Measurements from ENCODE around the gene SPATA16.
"Not testable (repeated sequence)": the region's sequence is repeated elsewhere in the genome, so short reads cannot be mapped to it uniquely, and the experiment has no call there.

SPATA16 gene

GRCh38 chr3:172868582-172869200 lies 272.3 kb downstream of the SPATA16 start:
- Mint-ChIP-seq H3K4me3 (no peak overlapping the region), H3K27ac (no peak overlapping the region), H3K9me3 (no peaks in the 10 kb centered on the region), H3K4me1 (no peaks in the 10 kb centered on the region), H3K27me3 (no peaks in the 10 kb centered on the region)
- DNase-seq, result no peak
- no peak for ATAC-seq

- H3K27me3 Mint-ChIP-seq, H3K9me3 Mint-ChIP-seq, H3K4me3 Mint-ChIP-seq, DNase-seq, H3K4me1 Mint-ChIP-seq, ATAC-seq, H3K27ac Mint-ChIP-seq: not testable (repeated sequence)
Measured at GRCh38 chr3:172866726-172867350, 274.2 kb downstream of the SPATA16 start.

GRCh38 chr3:172859041-172859440 lies 282.0 kb downstream of the SPATA16 start:
- no peak for DNase-seq
- Mint-ChIP-seq H3K27me3 (peaks cover 14% of the 10 kb centered on the region), H3K4me1 (no peaks in the 10 kb centered on the region), H3K27ac (no peak overlapping the region), H3K4me3 (no peak overlapping the region), H3K9me3 (no peaks in the 10 kb centered on the region)
- ATAC-seq, result no peak

GRCh38 chr3:172856795-172857742 lies 284.0 kb downstream of the SPATA16 start:
- no peaks in the 10 kb centered on the region for H3K4me1 Mint-ChIP-seq
- ATAC-seq, result no peak
- H3K4me3 Mint-ChIP-seq, result no peak overlapping the region
- no peak for DNase-seq
- H3K27ac Mint-ChIP-seq, result no peak overlapping the region
- H3K9me3 Mint-ChIP-seq, result no peaks in the 10 kb centered on the region
- H3K27me3 Mint-ChIP-seq, result peaks cover 14% of the 10 kb centered on the region

GRCh38 chr3:172855037-172855436 lies 286.0 kb downstream of the SPATA16 start:
- no peak for DNase-seq
- H3K4me3 Mint-ChIP-seq, result no peak overlapping the region
- no peaks in the 10 kb centered on the region for H3K4me1 Mint-ChIP-seq
- H3K27me3 Mint-ChIP-seq, result peaks cover 20% of the 10 kb centered on the region
- H3K9me3 Mint-ChIP-seq, result no peaks in the 10 kb centered on the region
- no peak for ATAC-seq
- no peak overlapping the region for H3K27ac Mint-ChIP-seq

- Mint-ChIP-seq H3K4me1 (no peaks in the 10 kb centered on the region), H3K27me3 (peaks cover 20% of the 10 kb centered on the region), H3K4me3 (no peak overlapping the region), H3K27ac (no peak overlapping the region), H3K9me3 (no peaks in the 10 kb centered on the region)
- DNase-seq, result no peak
- ATAC-seq, result no peak
Measured at GRCh38 chr3:172853921-172854666, 286.9 kb downstream of the SPATA16 start.

- Mint-ChIP-seq H3K4me1 (no peaks in the 10 kb centered on the region), H3K4me3 (no peak overlapping the region), H3K27ac (no peak overlapping the region), H3K9me3 (no peaks in the 10 kb centered on the region), H3K27me3 (peaks cover 15% of the 10 kb centered on the region)
- DNase-seq, result no peak
- no peak for ATAC-seq
Measured at GRCh38 chr3:172853005-172853404, 288.0 kb downstream of the SPATA16 start.

GRCh38 chr3:172848910-172849309 lies 292.1 kb downstream of the SPATA16 start:
- Mint-ChIP-seq H3K4me1 (peaks cover 5% of the 10 kb centered on the region), H3K4me3 (no peak overlapping the region)

GRCh38 chr3:172847292-172847691 lies 293.7 kb downstream of the SPATA16 start:
- Mint-ChIP-seq H3K27me3 (peaks cover 14% of the 10 kb centered on the region), H3K9me3 (no peaks in the 10 kb centered on the region), H3K27ac (no peak overlapping the region), H3K4me3 (no peak overlapping the region), H3K4me1 (peaks cover 5% of the 10 kb centered on the region)
- no peak for DNase-seq
- no peak for ATAC-seq

More at GRCh38 chr3:172848910-172849309, 292.1 kb downstream of the SPATA16 start:
- DNase-seq (no peak), ATAC-seq (no peak)
- H3K27me3 Mint-ChIP-seq, result peaks cover 7% of the 10 kb centered on the region
- no peaks in the 10 kb centered on the region for H3K9me3 Mint-ChIP-seq
- no peak overlapping the region for H3K27ac Mint-ChIP-seq

- peaks cover 5% of the 10 kb centered on the region for H3K4me1 Mint-ChIP-seq
- H3K27ac Mint-ChIP-seq, result peak overlapping the region in 1 of 2 donors; percentile 55
- H3K27me3 Mint-ChIP-seq, result peaks cover 14% of the 10 kb centered on the region
- no peak overlapping the region for H3K4me3 Mint-ChIP-seq
- no peak for DNase-seq
- ATAC-seq, result no peak
- H3K9me3 Mint-ChIP-seq, result no peaks in the 10 kb centered on the region
Measured at GRCh38 chr3:172846706-172847105, 294.3 kb downstream of the SPATA16 start.

- Mint-ChIP-seq H3K9me3 (peaks cover 0 to 1% of the 10 kb centered on the region in 2 donors), H3K27me3 (peaks cover 14% of the 10 kb centered on the region), H3K4me3 (no peak overlapping the region), H3K27ac (no peak overlapping the region), H3K4me1 (peaks cover 5% of the 10 kb centered on the region)
- ATAC-seq (peak; percentile 57), DNase-seq (no peak)
Measured at GRCh38 chr3:172846103-172846561, 294.9 kb downstream of the SPATA16 start.

- no peak overlapping the region for H3K27ac Mint-ChIP-seq
Measured at GRCh38 chr3:172844428-172844827, 296.6 kb downstream of the SPATA16 start.

GRCh38 chr3:172840913-172841312 lies 300.1 kb downstream of the SPATA16 start:
- ATAC-seq, result no peak
- H3K4me3 Mint-ChIP-seq, result no peak overlapping the region
- no peak overlapping the region for H3K27ac Mint-ChIP-seq
- DNase-seq, result no peak
- H3K4me1 Mint-ChIP-seq, result peaks cover under 1% of the 10 kb centered on the region
- peaks cover 0 to 4% of the 10 kb centered on the region in 2 donors for H3K9me3 Mint-ChIP-seq
- H3K27me3 Mint-ChIP-seq, result peaks cover 20% of the 10 kb centered on the region

More at GRCh38 chr3:172844428-172844827, 296.6 kb downstream of the SPATA16 start:
- Mint-ChIP-seq H3K4me1 (peaks cover 5% of the 10 kb centered on the region), H3K4me3 (no peak overlapping the region), H3K9me3 (peaks cover 0 to 4% of the 10 kb centered on the region in 2 donors), H3K27me3 (peaks cover 7% of the 10 kb centered on the region)
- DNase-seq (no peak), ATAC-seq (no peak)

- H3K4me3 Mint-ChIP-seq, result no peak overlapping the region
- ATAC-seq, result no peak
- DNase-seq, result no peak
- peaks cover 0 to 4% of the 10 kb centered on the region in 2 donors for H3K9me3 Mint-ChIP-seq
- no peaks in the 10 kb centered on the region for H3K4me1 Mint-ChIP-seq
- H3K27ac Mint-ChIP-seq, result no peak overlapping the region
- H3K27me3 Mint-ChIP-seq, result peaks cover 20% of the 10 kb centered on the region
Measured at GRCh38 chr3:172840463-172840862, 300.6 kb downstream of the SPATA16 start.

GRCh38 chr3:172839679-172840078 lies 301.4 kb downstream of the SPATA16 start:
- Mint-ChIP-seq H3K4me1 (no peaks in the 10 kb centered on the region), H3K4me3 (no peak overlapping the region)

More at GRCh38 chr3:172839679-172840078, 301.4 kb downstream of the SPATA16 start:
- Mint-ChIP-seq H3K27ac (no peak overlapping the region), H3K9me3 (peaks cover 0 to 4% of the 10 kb centered on the region in 2 donors), H3K27me3 (peaks cover 20% of the 10 kb centered on the region)
- DNase-seq (no peak), ATAC-seq (no peak)
